ENCODE data around the gene DGUOK. TPM values are rescaled to one million over a fixed set of nuclear protein-coding genes. Genes with fewer than 3 reads are reported as not detected.

Gene DGUOK
- total RNA-seq, 1 experiment from 2014 or later, result 100 TPM

DNA sequence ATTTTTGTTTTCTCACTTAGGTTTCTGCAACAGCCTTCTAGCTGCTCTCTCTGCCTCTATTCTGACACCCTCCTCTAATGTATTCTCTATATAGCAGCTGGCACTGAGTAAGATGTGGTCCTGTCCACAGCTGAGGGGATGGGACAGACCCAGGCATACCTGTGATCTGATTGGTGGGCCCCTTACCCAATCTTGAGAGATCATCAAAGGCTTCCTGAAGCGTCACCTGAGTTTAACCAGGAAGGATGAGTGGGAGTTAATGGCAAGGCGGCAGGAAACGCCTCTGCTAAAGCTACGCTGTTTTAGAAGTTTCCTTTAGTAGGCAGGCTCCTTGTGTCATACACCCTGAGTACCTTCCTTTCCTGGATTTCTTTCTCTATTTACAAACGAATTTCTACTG, 52.3 kb downstream of the DGUOK start (continued):
- TF ChIP-seq, protein P1, sequence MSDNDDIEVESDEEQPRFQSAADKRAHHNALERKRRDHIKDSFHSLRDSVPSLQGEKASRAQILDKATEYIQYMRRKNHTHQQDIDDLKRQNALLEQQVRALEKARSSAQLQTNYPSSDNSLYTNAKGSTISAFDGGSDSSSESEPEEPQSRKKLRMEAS (IDR thresholded peaks at IDR 0.05), result no peak
- TF ChIP-seq POLR2A (IDR thresholded peaks at IDR 0.05; ENCODE audit: borderline replicate concordance, extremely low read depth, insufficient read depth, insufficient read length) (no peak), SIN3A (IDR thresholded peaks at IDR 0.05; ENCODE audit: low read depth) (no peak), RAD21 (IDR thresholded peaks at IDR 0.05; ENCODE audit: low read depth) (no peak), ZFX (IDR thresholded peaks at IDR 0.05) (no peak), YY1 (IDR thresholded peaks at IDR 0.05; ENCODE audit: extremely low read depth, insufficient replicate concordance, low read depth, low read length) (no peak)
- TF ChIP-seq, protein P2, sequence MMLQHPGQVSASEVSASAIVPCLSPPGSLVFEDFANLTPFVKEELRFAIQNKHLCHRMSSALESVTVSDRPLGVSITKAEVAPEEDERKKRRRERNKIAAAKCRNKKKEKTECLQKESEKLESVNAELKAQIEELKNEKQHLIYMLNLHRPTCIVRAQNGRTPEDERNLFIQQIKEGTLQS (IDR thresholded peaks at IDR 0.05), result no peak

DNA sequence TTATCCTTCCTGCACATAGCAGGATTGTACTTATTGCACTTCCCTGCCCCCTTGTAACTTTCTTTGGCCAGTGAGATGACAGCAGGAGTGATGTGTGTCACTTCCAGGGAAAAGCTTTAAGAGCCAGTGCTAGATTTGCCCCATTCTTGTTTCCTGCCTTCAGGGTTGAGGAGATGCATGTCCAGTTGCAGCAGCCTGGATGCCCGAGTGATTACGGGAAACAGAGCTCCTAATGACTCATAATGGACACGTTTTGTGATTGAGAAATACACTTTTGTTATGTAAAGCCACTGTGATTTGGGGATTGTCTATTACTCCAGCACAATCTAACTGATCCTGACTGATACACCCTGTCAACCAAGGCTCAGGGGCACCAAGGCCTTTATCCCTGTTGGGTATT, 53.0 kb downstream of the DGUOK start:
- no peaks in the 10 kb centered on the region; the same call in 1 of the 2 replicates for H3K79me2 ChIP-seq (ENCODE audit: insufficient read depth, low read length)
- H3K4me3 ChIP-seq (replicated peaks in 1 of 2; ENCODE audit: low read depth in 1 of 2, low read length in 2 of 2), result no peak overlapping the region
- no peak overlapping the region for H3K27ac ChIP-seq (ENCODE audit: low read depth, low read length)
- ChIA-PET POLR2A (no interaction called here), RAD21 (ENCODE audit: low non-redundant PET in 1 of 2, low total read pairs in 2 of 2, uncharacterized antibody in 2 of 2, unreplicated experiment in 2 of 2) (no interaction called here), CTCF (no interaction called here)
- H3K4me1 ChIP-seq (ENCODE audit: control insufficient read depth in 1 of 2, insufficient read depth in 2 of 2, low read length in 2 of 2), result peaks cover 35 to 51% of the 10 kb centered on the region in 2 experiments
- H2AFZ ChIP-seq (ENCODE audit: low read depth, low read length, poor library complexity, severe bottlenecking), result no peak overlapping the region
- no peak for DNase-seq (ENCODE audit: low read depth, low spot score)
- TF ChIP-seq POLR2AphosphoS5 (IDR thresholded peaks at IDR 0.05; ENCODE audit: low read depth, low read length) (no peak), SP1 (IDR thresholded peaks at IDR 0.05; ENCODE audit: low read depth) (no peak), RAD21 (IDR thresholded peaks at IDR 0.05; ENCODE audit: low read depth) (no peak)
- TF ChIP-seq, protein P1 (IDR thresholded peaks at IDR 0.05), result no peak
- peak overlapping the region; percentile 96 for H3K4me2 ChIP-seq (ENCODE audit: low read length)
- H3K9me3 ChIP-seq (ENCODE audit: control insufficient read depth in 1 of 2, insufficient read depth in 1 of 2, low read depth in 1 of 2, low read length in 2 of 2), result no peaks in the 10 kb centered on the region
- no peak overlapping the region; the same call in 1 of the 2 replicates for H3K9ac ChIP-seq (ENCODE audit: low read length)
- intact Hi-C loops (cut with micrococcal nuclease), result loop anchor here (5.0 kb wide), 1 partner anchor 297 kb away; no protein-coding TSS in a partner anchor
- no TSS peak for BruUV-seq (replicated peaks)
- no peaks in the 10 kb centered on the region for H3K27me3 ChIP-seq (ENCODE audit: insufficient read depth, low read length)
- no peaks in the 10 kb centered on the region for H4K20me1 ChIP-seq (ENCODE audit: insufficient read depth)
- no peaks in the 10 kb centered on the region for H3K9me2 ChIP-seq (ENCODE audit: insufficient read depth)
- H3K36me3 ChIP-seq (ENCODE audit: control insufficient read depth in 1 of 2, insufficient read depth in 2 of 2, low read length in 2 of 2), result no peaks in the 10 kb centered on the region
- no peak for ATAC-seq

Data from HCT116 (cell line).